GM18858 (cell line): ENCODE data around the gene ANXA5.

Experiments used
- ATAC-seq: cut with Tn5 transposase; IDR thresholded peaks from one replicate; pipeline ENCODE4 v1.9.1; 2021; ENCODE audit not compliant: unreplicated experiment

ANXA5 gene

DNA sequence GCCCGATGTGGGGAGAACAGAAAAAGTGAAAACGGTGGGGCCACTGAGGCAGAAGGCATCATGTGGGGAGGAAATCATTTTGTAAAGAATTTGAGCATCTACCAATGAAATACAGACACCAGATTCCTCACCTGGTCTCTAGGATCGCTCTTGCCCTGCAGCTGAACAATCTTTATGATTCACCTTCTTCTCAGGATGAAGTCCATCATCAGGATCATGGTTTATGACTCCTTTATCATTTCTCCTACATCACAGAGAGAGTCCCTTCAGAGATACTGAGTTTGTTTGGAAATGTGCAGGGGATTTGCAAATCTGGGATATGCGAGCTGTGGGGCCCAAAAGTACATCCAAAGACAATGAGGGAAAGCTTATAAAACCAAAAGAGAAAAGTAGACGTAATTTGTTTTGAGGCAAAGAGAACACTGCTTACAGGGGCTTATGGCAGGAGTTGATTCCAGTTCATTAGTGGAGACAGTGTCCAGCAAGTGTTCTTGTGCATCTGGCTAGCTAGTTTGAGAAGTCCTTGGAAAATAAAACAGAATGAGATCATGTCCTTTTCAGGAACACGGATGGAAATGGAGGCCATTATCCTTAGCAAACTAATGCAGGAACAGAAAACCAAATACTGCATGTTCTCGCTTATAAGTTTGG, 15.3 kb upstream of the ANXA5 start:
- ATAC-seq = peak; percentile 1

DNA sequence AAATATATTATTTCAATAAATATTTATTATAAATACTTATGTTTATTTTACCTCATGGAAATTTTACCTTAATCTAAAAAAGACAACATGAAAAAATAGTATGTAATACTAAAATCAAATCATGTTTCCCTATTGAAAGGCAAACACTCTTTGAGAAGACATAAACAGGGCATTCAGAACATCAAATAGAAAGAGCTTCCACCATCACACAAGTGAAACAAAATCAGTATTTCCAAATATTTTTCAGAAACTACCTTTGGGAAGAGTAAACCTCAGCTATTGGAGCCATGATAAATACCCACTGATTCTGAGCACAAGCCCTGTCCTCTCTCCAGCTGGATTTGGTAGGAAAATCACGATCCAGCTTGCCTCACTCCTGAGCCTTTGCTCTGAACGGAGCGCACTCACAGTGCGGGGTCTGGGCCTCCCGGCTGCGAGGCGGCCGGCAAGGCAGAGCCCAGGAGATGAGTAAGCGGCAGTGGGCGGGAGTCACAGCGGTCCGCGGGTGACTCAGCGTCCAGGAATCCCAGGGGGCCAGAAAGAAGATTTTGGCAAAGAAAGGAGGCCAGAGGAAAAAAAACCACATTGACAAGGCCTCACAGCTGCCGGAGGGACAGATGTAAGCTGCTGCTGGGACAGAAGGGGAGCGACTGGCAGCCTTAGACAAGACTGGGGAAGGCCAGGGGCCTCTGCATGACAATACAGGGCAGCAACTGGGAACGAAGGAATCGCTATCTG, 14.7 kb upstream of the ANXA5 start:
- peak; percentile 78 for ATAC-seq

DNA sequence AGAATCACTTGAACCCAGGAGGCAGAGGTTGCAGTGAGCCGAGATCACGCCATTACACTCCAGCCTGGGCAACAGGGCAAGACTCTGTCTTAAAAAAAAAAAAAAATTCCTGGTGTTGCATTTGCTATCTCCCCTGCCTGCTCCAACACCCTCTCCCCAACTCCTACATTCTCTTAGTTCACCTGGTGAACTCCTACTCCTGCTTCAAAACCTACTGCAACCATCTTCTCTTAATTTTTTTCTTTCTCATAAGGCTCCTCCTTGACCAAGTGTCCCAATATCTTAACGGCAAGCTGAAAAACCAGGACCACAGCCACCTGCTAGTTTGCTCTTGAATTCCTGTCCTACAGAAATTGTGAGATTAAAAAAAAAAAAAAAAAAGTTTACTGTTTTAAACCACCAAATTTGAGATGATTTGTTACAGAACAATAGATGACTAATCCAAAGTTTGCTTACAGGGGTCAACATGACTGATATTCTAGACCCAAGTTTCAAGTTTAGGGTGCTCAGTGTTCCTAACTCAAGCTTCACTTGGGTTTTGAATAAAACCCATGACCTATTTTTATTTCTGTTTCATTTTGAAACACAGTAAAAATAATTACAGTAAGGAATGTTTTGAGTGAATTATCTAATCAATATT, 13.1 kb upstream of the ANXA5 start:
- ATAC-seq = no peak

DNA sequence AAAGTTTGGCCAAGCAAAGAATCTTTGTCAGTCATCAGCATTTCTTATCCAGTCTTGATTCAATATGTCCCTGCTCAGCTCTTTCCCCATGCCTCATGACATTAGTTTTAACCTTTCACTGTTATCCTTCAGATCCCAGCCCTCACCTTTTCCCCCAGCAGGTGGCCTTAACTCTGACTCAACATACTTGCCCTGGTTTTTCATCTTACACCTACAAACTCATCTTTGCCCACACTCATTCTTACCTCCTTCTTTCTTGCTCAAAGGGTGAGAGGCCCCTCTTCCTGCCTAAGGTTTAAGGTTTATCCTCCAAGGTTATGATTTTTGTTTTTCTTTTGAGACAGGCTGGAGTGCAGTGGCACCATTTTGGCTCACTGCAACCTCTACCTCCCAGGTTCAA, 10.6 kb upstream of the ANXA5 start:
- no peak for ATAC-seq

DNA sequence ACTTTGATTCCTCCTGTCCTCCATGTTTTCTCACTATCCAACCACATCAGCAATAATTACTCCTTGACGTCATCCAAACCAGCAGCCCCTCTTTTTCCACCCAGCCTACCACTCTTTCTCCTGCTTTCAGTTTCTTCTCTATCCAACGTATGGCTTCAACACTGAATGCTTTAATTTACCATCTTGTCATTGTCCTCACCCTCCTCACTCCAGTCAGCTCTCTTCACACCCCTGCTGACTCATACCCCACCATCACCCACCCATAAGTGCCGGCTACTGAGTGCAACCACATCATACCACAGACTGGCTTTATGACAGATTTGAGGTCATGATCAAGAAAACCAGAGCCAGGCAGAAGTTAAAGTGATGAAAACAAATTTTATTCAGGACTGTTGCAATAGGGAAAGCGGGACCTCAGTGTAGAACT, 9.8 kb upstream of the ANXA5 start:
- ATAC-seq = peak; percentile 42

DNA sequence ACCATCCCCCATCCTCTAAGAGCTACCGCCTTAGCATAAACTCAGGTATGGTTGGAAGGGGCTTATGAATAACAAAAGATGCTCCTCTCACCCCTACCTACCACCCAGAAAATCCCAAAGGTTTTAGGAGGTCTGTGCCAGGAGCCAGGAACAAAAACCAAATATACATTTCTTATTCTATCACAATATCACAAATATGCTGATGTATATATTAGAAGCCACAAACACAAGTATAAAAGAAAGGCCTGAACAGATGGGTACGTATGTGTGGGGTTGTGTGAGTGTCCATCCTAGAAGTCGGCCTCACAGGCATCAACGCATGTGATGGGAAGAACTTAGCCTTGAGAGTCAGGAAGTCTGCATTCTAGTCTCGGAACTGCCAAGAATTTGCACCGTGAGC, 8.7 kb upstream of the ANXA5 start:
- no peak for ATAC-seq

DNA sequence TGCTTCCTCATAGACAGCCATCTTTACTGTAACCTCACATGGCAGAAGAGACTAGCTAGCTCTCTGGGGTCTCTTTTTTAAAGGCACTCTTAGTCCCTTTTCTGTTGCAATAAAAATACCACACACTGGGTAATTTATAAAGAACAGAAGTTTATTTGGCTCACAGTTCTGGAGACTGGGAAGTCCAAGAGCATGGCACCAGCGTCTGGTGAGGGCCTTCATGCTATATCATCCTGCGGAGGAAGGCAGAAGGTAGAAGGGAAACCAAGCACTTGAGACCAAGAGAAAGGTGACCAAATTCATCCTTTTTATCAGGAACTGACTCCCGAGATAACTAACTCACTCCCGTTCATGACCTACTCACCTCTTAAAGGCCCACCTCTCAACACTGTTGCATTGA, 5.4 kb upstream of the ANXA5 start:
- ATAC-seq = no peak

DNA sequence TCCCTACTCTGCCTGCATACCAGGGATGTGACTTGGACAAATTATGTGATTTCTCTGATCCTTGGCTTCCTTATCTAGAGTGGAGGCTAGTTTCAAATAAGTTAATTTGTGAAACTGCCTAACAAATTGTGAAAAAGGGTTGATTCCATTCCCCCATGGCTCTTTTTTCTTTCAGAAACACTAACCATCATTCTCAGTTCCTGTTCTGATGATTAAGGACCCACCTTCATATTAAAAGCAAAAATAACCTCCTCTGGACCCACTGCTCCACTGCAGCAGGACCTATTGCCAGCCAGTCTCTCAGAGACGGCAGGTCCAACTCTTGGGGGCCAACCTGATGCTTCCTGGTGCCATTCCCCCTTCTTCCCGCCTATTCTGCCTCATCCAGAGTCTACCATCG, 4.5 kb upstream of the ANXA5 start:
- no peak for ATAC-seq

DNA sequence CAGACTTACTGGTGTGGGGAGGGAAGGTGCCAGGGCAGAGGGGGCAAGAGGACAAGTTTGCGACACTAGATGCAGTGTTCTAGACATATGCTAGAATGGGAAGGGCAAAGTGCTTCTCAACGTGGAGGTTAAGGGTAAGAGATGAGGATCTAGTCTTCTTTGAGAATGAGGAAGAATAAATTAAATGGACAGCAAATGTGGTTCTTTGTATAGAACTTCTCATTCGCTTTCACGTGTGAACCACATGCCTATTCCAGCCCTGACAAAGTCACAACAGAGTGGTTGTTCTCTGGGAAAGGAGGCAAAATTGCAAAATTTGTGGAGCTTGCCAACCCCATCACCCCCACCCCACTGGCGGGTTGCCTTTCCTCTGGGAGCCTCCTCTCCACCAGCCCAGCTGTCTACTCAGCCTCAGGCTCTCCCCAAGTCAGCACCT, 1.5 kb upstream of the ANXA5 start:
- ATAC-seq = no peak

DNA sequence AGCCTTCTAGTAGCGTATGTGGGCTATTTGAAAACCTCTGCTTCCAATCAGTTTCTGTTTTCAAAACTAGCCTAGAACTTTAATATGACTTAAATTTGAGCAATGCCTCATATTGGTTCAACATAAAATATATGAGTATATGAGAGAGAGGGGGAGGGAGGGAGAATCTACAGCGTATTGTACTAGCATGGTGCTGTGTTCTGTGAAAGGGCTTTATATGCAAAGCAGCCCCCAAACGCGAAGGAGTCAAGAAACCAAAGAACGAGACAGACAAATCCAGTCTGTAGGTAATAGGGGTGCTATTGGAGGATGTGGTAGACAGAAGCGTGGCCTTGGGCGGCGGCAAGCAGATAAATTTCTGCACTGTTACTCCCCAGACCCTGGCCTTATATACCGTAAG, 784 bp upstream of the ANXA5 start:
- peak; percentile 30 for ATAC-seq

DNA sequence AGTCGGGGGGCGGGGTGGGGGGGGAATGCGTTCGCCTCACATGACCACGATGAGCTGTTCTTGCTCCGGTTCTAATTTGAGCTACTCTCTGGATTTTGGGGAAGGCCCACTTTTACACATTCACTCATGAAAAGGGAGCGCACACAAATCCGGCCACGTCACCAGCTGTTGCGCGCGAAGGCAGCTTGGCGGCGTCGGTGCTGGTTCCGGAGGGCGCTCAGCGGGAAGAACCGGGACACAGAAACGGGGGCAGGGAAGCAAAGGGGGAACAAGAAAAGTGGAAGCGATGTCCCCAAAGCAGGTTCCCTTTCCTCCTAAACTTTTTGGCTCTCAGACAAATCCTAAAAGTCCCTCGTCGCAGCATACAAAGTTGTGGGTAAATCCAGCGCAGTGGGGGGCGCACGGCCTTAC, 605 bp downstream of the ANXA5 start:
- no peak for ATAC-seq

DNA sequence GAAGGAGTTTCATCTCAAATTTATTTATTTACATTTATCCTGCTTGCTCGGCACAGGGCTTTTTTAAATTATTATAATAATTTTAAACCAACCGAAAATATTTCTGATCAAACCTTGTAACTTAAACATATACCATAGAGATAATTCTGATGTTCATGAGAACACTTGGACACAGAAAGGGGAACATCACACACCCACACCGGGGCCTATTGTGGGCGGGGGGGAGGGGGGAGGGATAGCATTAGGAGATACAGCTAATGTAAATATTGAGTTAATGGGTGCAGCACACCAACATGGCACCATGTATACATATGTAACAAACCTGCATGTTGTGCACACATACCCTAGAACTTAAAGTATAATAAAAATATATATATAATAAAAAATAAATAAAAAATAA, 2.9 kb downstream of the ANXA5 start:
- ATAC-seq = no peak

DNA sequence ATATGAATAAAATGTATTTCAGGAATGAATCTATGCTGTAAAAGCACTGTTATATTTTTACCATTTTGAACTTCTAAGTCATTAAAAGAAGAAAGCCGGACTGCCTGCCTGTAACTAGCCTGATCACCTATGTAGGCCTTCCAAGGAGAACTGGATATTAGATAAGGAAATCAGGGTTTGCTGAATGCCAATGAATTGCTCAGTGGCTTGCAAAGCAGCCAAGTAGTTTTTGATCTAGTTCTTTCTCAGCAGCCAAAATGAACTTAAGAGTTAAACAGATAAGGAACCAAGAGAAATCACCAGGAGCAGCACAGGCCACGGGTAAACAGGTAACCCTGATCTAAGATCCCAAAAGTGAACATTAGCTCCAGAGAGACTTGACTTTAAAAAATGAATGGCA, 3.3 kb downstream of the ANXA5 start:
- ATAC-seq = no peak

DNA sequence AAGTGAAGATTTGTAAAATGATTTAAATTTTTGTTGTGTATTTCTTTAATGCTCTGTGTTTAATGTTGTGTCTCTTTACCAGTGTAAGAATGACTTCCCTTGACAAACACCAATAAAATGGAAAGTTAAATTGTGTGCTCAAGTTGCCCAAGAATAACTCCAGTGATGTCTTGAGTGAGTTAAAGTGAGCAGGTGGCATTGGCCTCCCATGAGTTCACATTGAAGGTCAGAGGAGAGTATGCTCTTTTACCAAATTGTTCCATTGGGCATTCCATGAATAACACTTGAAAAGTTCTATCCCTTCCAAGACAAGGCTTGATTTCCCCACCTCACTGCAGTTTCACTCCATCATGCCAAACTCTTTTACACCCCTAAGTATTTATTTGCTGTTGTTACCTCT, 4.5 kb downstream of the ANXA5 start:
- ATAC-seq = no peak

DNA sequence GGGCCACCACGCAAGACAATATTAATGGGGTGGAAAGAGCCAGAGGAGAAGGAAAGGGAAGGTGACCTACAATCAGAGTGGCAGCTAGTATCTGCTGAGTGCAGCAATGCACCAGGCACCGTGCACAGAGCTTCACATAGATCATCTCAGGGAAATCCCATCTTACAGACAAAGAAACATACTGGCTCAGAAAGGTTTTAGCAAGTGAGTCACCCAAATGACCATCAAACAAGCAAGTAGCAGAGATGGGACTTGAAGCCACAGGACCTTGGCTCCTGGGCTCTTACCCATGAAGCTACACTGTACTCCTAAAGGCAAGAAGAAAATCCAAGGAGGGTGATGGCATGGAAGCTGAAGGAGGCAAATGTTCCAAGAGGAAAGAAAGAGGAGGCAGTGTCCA, 6.8 kb downstream of the ANXA5 start:
- ATAC-seq = peak; percentile 52

DNA sequence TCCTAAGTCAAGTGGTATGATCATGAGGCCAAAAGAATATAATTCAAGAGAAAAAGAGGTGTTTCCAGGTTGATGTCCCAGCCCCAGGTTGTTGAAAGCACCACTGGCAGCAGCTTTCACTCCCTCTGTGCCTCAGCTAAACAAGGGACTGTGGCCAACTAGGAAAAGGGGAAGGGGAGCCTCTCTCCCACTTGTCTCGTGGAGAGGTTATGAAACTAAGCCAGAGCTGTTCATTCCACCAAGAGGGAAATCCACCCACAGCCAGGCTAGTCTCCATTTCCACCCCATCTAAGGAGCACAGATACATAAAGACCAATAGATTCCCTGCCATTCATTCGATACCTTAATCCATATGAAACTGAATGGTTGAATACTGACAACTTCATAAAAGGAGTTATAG, 8.1 kb downstream of the ANXA5 start:
- ATAC-seq = no peak

DNA sequence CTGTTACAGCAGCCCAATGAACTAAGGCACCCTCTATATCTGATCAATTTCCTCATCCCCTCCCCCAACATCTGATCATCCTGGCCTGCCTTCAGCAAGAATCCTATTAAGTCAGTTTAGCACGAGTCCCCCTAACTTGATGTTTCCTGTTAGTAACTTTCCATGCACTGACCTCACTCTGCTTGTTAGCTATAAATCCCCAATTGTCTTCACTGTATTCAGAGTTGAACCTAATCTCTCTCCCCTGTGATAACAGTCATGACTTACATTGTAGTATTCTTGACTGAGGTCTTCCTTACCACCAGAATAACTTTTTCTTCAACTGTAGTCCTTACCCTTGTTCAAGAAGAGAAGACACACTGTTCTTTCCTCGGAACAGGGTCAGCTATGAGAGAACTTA, 8.5 kb downstream of the ANXA5 start:
- no peak for ATAC-seq

DNA sequence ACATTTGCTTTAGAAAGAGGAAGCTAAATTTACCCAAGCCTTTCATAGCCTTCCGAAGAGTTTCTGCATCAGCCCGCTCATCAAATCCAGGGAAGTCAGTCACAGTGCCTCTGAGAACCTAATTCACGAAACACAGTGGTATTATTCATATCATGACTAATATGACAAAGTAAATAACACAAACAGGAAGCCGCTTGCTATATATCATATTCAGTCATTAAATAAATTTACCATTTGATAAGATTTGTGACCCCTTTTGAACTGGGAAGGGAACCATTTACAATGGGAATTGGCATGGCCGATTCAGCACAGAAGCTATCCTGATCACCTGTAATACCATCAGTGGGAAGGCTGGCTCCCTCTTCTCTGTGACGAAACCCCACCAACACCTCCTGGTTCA, 10.5 kb downstream of the ANXA5 start:
- ATAC-seq = no peak

DNA sequence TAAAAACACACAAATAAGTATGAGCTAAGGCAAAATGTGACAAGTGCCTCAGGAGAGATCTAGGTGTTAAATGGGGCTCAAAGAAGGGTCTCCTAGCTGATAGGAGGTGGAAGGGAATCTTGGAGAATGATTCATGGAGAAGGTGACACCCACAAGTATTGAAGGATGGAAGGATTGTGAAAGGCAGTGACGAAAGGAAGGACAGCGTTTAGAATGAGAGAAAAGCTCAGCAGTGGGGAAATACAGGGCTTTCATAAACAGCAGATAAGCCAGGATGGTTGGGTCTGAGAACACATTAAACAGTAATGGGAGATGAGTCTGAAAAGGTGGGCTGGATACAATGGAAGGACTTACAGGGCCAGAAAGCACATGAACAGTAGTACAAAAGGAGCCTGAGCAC, 11.5 kb downstream of the ANXA5 start:
- no peak for ATAC-seq

DNA sequence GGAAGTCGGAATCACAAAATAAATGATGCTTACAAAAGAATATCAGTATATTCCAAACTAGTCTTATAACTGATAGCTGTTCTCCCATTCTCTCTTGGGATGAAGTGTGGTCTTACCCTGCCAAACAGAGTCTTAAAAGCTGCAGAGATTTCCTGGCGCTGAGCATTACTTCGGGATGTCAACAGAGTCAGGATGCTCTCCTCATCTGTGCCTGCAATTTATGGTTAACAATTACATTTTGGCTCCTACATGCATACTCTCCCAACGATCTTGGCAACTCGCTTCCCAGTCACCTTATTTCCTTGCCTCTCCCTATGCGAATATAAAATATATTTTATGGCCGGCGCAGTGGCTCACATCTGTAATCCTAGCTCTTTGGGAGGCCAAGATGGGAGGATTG, 12.2 kb downstream of the ANXA5 start:
- no peak for ATAC-seq

DNA sequence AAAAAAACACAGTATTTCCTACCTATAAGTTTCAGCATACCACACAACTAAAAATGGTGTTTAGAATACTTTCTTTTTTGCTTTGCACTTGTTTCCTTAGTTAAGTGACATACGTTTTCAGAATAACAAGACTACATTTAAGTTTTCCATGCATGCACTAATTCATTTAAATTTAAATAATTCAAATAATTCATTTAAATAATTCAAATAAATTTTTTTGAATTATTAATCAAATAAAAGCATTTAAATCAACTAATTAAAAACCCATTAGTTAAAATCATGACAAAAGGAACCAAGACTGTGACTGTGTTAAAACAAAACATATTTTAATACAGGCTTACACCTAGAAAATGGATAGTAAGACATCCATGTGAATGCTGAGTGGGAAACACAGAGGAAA, 12.8 kb downstream of the ANXA5 start:
- no peak for ATAC-seq

DNA sequence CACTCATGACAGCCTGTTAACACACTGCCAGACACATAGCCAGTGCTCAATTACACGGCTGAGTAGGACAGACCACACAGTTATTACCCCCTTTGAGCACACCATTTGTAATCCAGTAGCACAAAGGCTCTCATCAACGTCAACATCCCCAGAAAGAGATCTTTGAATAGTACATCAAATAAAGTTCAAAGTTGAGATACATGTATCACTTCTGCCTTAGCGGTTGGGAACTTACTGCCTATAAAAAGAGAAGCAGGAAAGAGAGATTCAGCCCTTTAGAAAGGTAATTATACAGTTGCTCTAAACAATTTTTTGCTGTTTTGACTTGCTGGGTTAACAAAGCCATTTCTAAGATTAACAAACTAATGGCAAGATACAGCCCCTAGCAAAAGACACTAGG, 16.2 kb downstream of the ANXA5 start:
- ATAC-seq = no peak
